Mesangial cell (primary cell): Measurements from ENCODE around the gene IFI6. TPM values are rescaled to one million over a fixed set of nuclear protein-coding genes. Genes with fewer than 3 reads are reported as not detected.

Experiments
- total RNA-seq: library from RNA; depleted of rRNA; stranded (reverse); fragments of >200 nt; gene quantifications from 2 replicates; pipeline ENCODE4 v1.2.3, GENCODE V29; 2015

The IFI6 gene
- 17.8 and 32.6 TPM in 2 replicates for total RNA-seq

GRCh38 chr1:27671964-27672749 is at the start of gene IFI6:
Gene IFI6, minus strand, starts transcription at chr1:27672192. Its CDS starts 2,878 bp downstream, at chr1:27669314.

GRCh38 chr1:27634985-27635367 is 37.0 kb downstream of the IFI6 start, which contains the start of gene FGR:
Gene FGR, minus strand, starts transcription at chr1:27635185. Its CDS starts 11,269 bp downstream, at chr1:27623916.

Other genes starting within 250 kb of the IFI6 start
- gene WASF2, start 182.0 kb downstream of the IFI6 start, total RNA-seq, result 31.4 and 50.8 TPM in 2 replicates
- gene AHDC1, start 68.0 kb downstream of the IFI6 start, total RNA-seq, result 12.4 and 29.7 TPM in 2 replicates
- under 0.01 TPM in 1 of 2 replicates, not detected in the other for gene FGR, start 37.0 kb downstream of the IFI6 start, total RNA-seq
- 5.7 and 7.3 TPM in 2 replicates for gene FAM76A, start 53.8 kb upstream of the IFI6 start, total RNA-seq
- 22.3 and 39.8 TPM in 2 replicates for gene STX12, start 101.0 kb upstream of the IFI6 start, total RNA-seq
- gene PPP1R8, start 158.6 kb upstream of the IFI6 start, total RNA-seq, result 30.3 and 35.5 TPM in 2 replicates
- 8.5 and 27.8 TPM in 2 replicates for gene THEMIS2, start 200.4 kb upstream of the IFI6 start, total RNA-seq
- gene RPA2, start 242.4 kb upstream of the IFI6 start, total RNA-seq, result 29.8 and 56.1 TPM in 2 replicates